ENCODE results near the gene PCSK6. TPM values are rescaled to one million over a fixed set of nuclear protein-coding genes. Genes with fewer than 3 reads are reported as not detected.

The PCSK6 gene
- total and polyA plus RNA-seq, 7 donors = 8.3 to 32.7 (median 13.3) TPM

GRCh38 chr15:101324524-101325177, 164.9 kb downstream of the PCSK6 start:
- intact Hi-C loops (cut with DNase I) = no loop called here
- DNase-seq (no peak), ATAC-seq (no peak)
- Histone ChIP-seq H3K4me3 (no peak overlapping the region), H3K27ac (no peak overlapping the region), H3K4me1 (no peaks in the 10 kb centered on the region), H3K27me3 (ENCODE audit: insufficient read depth in 3 of 3, low read length in 2 of 3) (peaks cover 0 to 2% (median 0%) of the 10 kb centered on the region in 3 donors), H3K36me3 (ENCODE audit: insufficient read depth in 1 of 2, low read depth in 1 of 2) (peaks cover 0 to 54% of the 10 kb centered on the region in 2 donors), H3K9me3 (no peaks in the 10 kb centered on the region)
- TF ChIP-seq CTCF (IDR thresholded peaks at IDR 0.05) = no peak
- 89 to 90% (median 90%) methylated on average over 13 of the region's 13 CpGs for WGBS, 3 donors

GRCh38 chr15:101323793-101324523, 165.5 kb downstream of the PCSK6 start:
- no peak for TF ChIP-seq CTCF (IDR thresholded peaks at IDR 0.05)
- WGBS, 3 donors = 92 to 97% (median 94%) methylated on average over 21 of the region's 21 CpGs
- Histone ChIP-seq H3K4me3 (no peak overlapping the region), H3K9me3 (no peaks in the 10 kb centered on the region), H3K36me3 (ENCODE audit: insufficient read depth in 1 of 2, low read depth in 1 of 2) (peaks cover 0 to 61% of the 10 kb centered on the region in 2 donors), H3K27ac (no peak overlapping the region), H3K4me1 (no peaks in the 10 kb centered on the region), H3K27me3 (ENCODE audit: insufficient read depth in 3 of 3, low read length in 2 of 3) (no peaks in the 10 kb centered on the region)
- intact Hi-C loops (cut with DNase I) = no loop called here
- ATAC-seq (no peak), DNase-seq (no peak)

GRCh38 chr15:101322854-101323477, 166.5 kb downstream of the PCSK6 start:
- ATAC-seq (no peak), DNase-seq (no peak)
- H3K27me3 ChIP-seq (ENCODE audit: insufficient read depth in 3 of 3, low read length in 2 of 3) = no peaks in the 10 kb centered on the region
- TF ChIP-seq CTCF (IDR thresholded peaks at IDR 0.05) = no peak
- H3K4me3 ChIP-seq = no peak overlapping the region
- intact Hi-C loops (cut with DNase I) = no loop called here
- peaks cover 0 to 64% of the 10 kb centered on the region in 2 donors for H3K36me3 ChIP-seq (ENCODE audit: insufficient read depth in 1 of 2, low read depth in 1 of 2)
- no peaks in the 10 kb centered on the region for H3K4me1 ChIP-seq
- H3K9me3 ChIP-seq = no peaks in the 10 kb centered on the region
- 92 to 94% (median 92%) methylated on average over 17 of the region's 17 CpGs for WGBS, 3 donors
- no peak overlapping the region for H3K27ac ChIP-seq

- no peak for TF ChIP-seq CTCF (IDR thresholded peaks at IDR 0.05)
- 93 to 94% (median 93%) methylated on average over 21 of the region's 21 CpGs for WGBS, 3 donors
- Histone ChIP-seq H3K4me1 (no peaks in the 10 kb centered on the region), H3K27ac (no peak overlapping the region), H3K9me3 (no peaks in the 10 kb centered on the region), H3K4me3 (no peak overlapping the region), H3K36me3 (ENCODE audit: insufficient read depth in 1 of 2, low read depth in 1 of 2) (peaks cover 0 to 67% of the 10 kb centered on the region in 2 donors), H3K27me3 (ENCODE audit: insufficient read depth in 3 of 3, low read length in 2 of 3) (no peaks in the 10 kb centered on the region)
- ATAC-seq (no peak), DNase-seq (no peak)
- intact Hi-C loops (cut with DNase I) = no loop called here
These were observed 167.4 kb downstream of the PCSK6 start for GRCh38 chr15:101322016-101322695.
